ENCODE data around the gene SPON1. TPM values are rescaled to one million over a fixed set of nuclear protein-coding genes. Genes with fewer than 3 reads are reported as not detected.

Gene SPON1
- total RNA-seq, 1 donor, result 0.72 TPM

- TF ChIP-seq CTCF (IDR thresholded peaks at IDR 0.05; ENCODE audit: extremely low read depth, low read depth, low read length), result no peak
- Histone ChIP-seq H3K4me2 (ENCODE audit: insufficient read depth, low read length) (no peak overlapping the region), H3K4me3 (ENCODE audit: insufficient read depth, low read length) (no peak overlapping the region), H4K20me1 (ENCODE audit: insufficient read depth, low read length) (no peaks in the 10 kb centered on the region), H3K27ac (ENCODE audit: low read depth, low read length) (no peak overlapping the region), H3K27me3 (ENCODE audit: insufficient read depth, low read length) (no peaks in the 10 kb centered on the region), H3K4me1 (ENCODE audit: insufficient read depth, low read length) (no peaks in the 10 kb centered on the region), H3K36me3 (ENCODE audit: insufficient read depth, low read length) (no peaks in the 10 kb centered on the region), H2AFZ (ENCODE audit: low read length) (no peak overlapping the region), H3K9me3 (ENCODE audit: low read depth, low read length) (no peaks in the 10 kb centered on the region), H3K79me2 (ENCODE audit: insufficient read depth, low read length) (no peaks in the 10 kb centered on the region)
- no peak for DNase-seq (ENCODE audit: insufficient read length, low spot score, missing footprints)
Measured at GRCh38 chr11:14112721-14113120, 150.2 kb downstream of the SPON1 start.

- Histone ChIP-seq H3K9me3 (ENCODE audit: low read depth, low read length) (no peaks in the 10 kb centered on the region), H3K27me3 (ENCODE audit: insufficient read depth, low read length) (no peaks in the 10 kb centered on the region), H3K4me1 (ENCODE audit: insufficient read depth, low read length) (no peaks in the 10 kb centered on the region), H3K4me2 (ENCODE audit: insufficient read depth, low read length) (no peak overlapping the region), H2AFZ (ENCODE audit: low read length) (no peak overlapping the region), H3K36me3 (ENCODE audit: insufficient read depth, low read length) (no peaks in the 10 kb centered on the region), H3K79me2 (ENCODE audit: insufficient read depth, low read length) (no peaks in the 10 kb centered on the region), H3K4me3 (ENCODE audit: insufficient read depth, low read length) (no peak overlapping the region), H3K27ac (ENCODE audit: low read depth, low read length) (no peak overlapping the region), H4K20me1 (ENCODE audit: insufficient read depth, low read length) (no peaks in the 10 kb centered on the region)
- DNase-seq (ENCODE audit: insufficient read length, low spot score, missing footprints), result no peak
- TF ChIP-seq CTCF (IDR thresholded peaks at IDR 0.05; ENCODE audit: extremely low read depth, low read depth, low read length), result no peak
Measured at GRCh38 chr11:14114269-14114668, 151.7 kb downstream of the SPON1 start.

GRCh38 chr11:14114786-14115185 is 152.3 kb downstream of the SPON1 start:
- H3K4me3 ChIP-seq (ENCODE audit: insufficient read depth, low read length), result no peak overlapping the region
- no peak overlapping the region for H3K4me2 ChIP-seq (ENCODE audit: insufficient read depth, low read length)
- no peaks in the 10 kb centered on the region for H3K27me3 ChIP-seq (ENCODE audit: insufficient read depth, low read length)
- no peaks in the 10 kb centered on the region for H3K36me3 ChIP-seq (ENCODE audit: insufficient read depth, low read length)
- H3K9me3 ChIP-seq (ENCODE audit: low read depth, low read length), result no peaks in the 10 kb centered on the region
- no peak for DNase-seq (ENCODE audit: insufficient read length, low spot score, missing footprints)
- H4K20me1 ChIP-seq (ENCODE audit: insufficient read depth, low read length), result no peaks in the 10 kb centered on the region
- no peaks in the 10 kb centered on the region for H3K79me2 ChIP-seq (ENCODE audit: insufficient read depth, low read length)
- TF ChIP-seq CTCF (IDR thresholded peaks at IDR 0.05; ENCODE audit: extremely low read depth, low read depth, low read length), result no peak
- H3K27ac ChIP-seq (ENCODE audit: low read depth, low read length), result no peak overlapping the region
- H3K4me1 ChIP-seq (ENCODE audit: insufficient read depth, low read length), result no peaks in the 10 kb centered on the region
- no peak overlapping the region for H2AFZ ChIP-seq (ENCODE audit: low read length)

- Histone ChIP-seq H3K9me3 (ENCODE audit: low read depth, low read length) (no peaks in the 10 kb centered on the region), H3K79me2 (ENCODE audit: insufficient read depth, low read length) (no peaks in the 10 kb centered on the region), H3K27me3 (ENCODE audit: insufficient read depth, low read length) (no peaks in the 10 kb centered on the region), H3K27ac (ENCODE audit: low read depth, low read length) (no peak overlapping the region), H3K4me1 (ENCODE audit: insufficient read depth, low read length) (no peaks in the 10 kb centered on the region), H3K36me3 (ENCODE audit: insufficient read depth, low read length) (no peaks in the 10 kb centered on the region), H4K20me1 (ENCODE audit: insufficient read depth, low read length) (no peaks in the 10 kb centered on the region), H3K4me2 (ENCODE audit: insufficient read depth, low read length) (no peak overlapping the region), H3K4me3 (ENCODE audit: insufficient read depth, low read length) (no peak overlapping the region), H2AFZ (ENCODE audit: low read length) (no peak overlapping the region)
- TF ChIP-seq CTCF (IDR thresholded peaks at IDR 0.05; ENCODE audit: extremely low read depth, low read depth, low read length), result no peak
- no peak for DNase-seq (ENCODE audit: insufficient read length, low spot score, missing footprints)
Measured at GRCh38 chr11:14117632-14118031, 155.1 kb downstream of the SPON1 start.
